PC-9 (cell line): ENCODE measurements around the gene PTGFRN. TPM values are rescaled to one million over a fixed set of nuclear protein-coding genes. Genes with fewer than 3 reads are reported as not detected.

Experiments used
- BruUV-seq: library from RNA; stranded (reverse); fragments of 400-500 nt; replicated peaks from 2 replicates; lab custom pipeline; 2021; lab: Mats Ljungman, UMichigan
- CTCF ChIA-PET: fragments of 300-600 bp; sonication (Branson Sonifier 250); formaldehyde crosslinking; loops from one replicate; lab custom pipeline; 2022; ENCODE audit warnings: antibody characterized with exemption; lab: Charles Lee
- POLR2A ChIA-PET: fragments of 300-600 bp; sonication (Branson Sonifier 250); formaldehyde crosslinking; loops from one replicate; lab custom pipeline; 2022; ENCODE audit warnings: antibody characterized with exemption; ENCODE audit not compliant: unreplicated experiment; lab: Charles Lee
- DNase-seq, 2 experiments: peaks; one replicate each; pipeline versions ENCODE4 v3.0.0 to v3.0.0-alpha.2; 2015 to 2022; ENCODE audit warnings: mixed read lengths in 1 of 2
- H2AFZ ChIP-seq: fragments of 200-600 bp; sonication (generic); 2 replicates; pipeline ENCODE4 v1.8.1; 2017; ENCODE audit warnings: antibody characterized with exemption
- H3F3A ChIP-seq: fragments of 200-600 bp; sonication (generic); 2 replicates; pipeline ENCODE4 v1.8.1; 2017; ENCODE audit warnings: antibody characterized with exemption, mild to moderate bottlenecking, low read depth; ENCODE audit not compliant: insufficient read depth
- H3K27ac ChIP-seq: fragments of 200-600 bp; sonication (generic); 2 replicates; pipeline ENCODE4 v1.6.1; 2016; ENCODE audit warnings: mixed run types
- H3K27me3 ChIP-seq: fragments of 200-600 bp; sonication (generic); 2 replicates; pipeline ENCODE4 v1.6.1; 2016; ENCODE audit warnings: low read depth, mixed run types; ENCODE audit not compliant: insufficient read depth
- H3K36me3 ChIP-seq: fragments of 200-600 bp; sonication (generic); 2 replicates; pipeline ENCODE4 v1.6.1; 2016; ENCODE audit warnings: low read depth, mixed run types
- H3K4me1 ChIP-seq: fragments of 200-600 bp; sonication (generic); replicated peaks from 2 replicates; pipeline ENCODE4 v1.6.1; 2016; ENCODE audit warnings: mixed run types; ENCODE audit not compliant: insufficient read depth
- H3K4me2 ChIP-seq: fragments of 200-600 bp; sonication (generic); 2 replicates; pipeline ENCODE4 v1.6.1; 2017; ENCODE audit warnings: mixed run types
- H3K4me3 ChIP-seq: fragments of 200-600 bp; sonication (generic); 2 replicates; pipeline ENCODE4 v1.6.1; 2016; ENCODE audit warnings: mixed run types
- H3K79me2 ChIP-seq: fragments of 200-600 bp; sonication (generic); 2 replicates; pipeline ENCODE4 v1.6.1; 2017; ENCODE audit warnings: low read depth, mixed run types
- H3K9me2 ChIP-seq: fragments of 200-600 bp; sonication (generic); 2 replicates; pipeline ENCODE4 v1.8.1; 2017; ENCODE audit warnings: mild to moderate bottlenecking; ENCODE audit not compliant: insufficient read depth
- H3K9me3 ChIP-seq: fragments of 200-600 bp; sonication (generic); 2 replicates; pipeline ENCODE4 v1.8.1; 2016; ENCODE audit warnings: low read depth; ENCODE audit not compliant: insufficient read depth
- H4K20me1 ChIP-seq: fragments of 200-600 bp; sonication (generic); 2 replicates; pipeline ENCODE4 v1.8.1; 2017; ENCODE audit not compliant: insufficient read depth
- EZH2 ChIP-seq: fragments of 200-600 bp; sonication (generic); IDR thresholded peaks from 2 replicates; pipeline ENCODE4 v1.8.0; 2017; ENCODE audit warnings: antibody characterized with exemption, low read depth
- intact Hi-C: fragments of 100-400 bp; cut with micrococcal nuclease; formaldehyde crosslinking; loops from one replicate; pipeline ENCODE4 v1.10.0; 2022; ENCODE audit not compliant: unreplicated experiment
- total RNA-seq: library from RNA; stranded (reverse); gene quantifications from 2 replicates; pipeline ENCODE4 v1.2.3, GENCODE V29; 2021
- TF ChIP-seq, protein P1 (sequence below): fragments of 200-600 bp; sonication (generic); conservative IDR thresholded peaks from 2 replicates; pipeline ENCODE4 v1.6.1; 2017; ENCODE audit warnings: mixed run types, antibody characterized with exemption, mild to moderate bottlenecking, moderate library complexity

The PTGFRN gene
- total RNA-seq, 1 experiment from 2014 or later: 87.3 TPM

DNA sequence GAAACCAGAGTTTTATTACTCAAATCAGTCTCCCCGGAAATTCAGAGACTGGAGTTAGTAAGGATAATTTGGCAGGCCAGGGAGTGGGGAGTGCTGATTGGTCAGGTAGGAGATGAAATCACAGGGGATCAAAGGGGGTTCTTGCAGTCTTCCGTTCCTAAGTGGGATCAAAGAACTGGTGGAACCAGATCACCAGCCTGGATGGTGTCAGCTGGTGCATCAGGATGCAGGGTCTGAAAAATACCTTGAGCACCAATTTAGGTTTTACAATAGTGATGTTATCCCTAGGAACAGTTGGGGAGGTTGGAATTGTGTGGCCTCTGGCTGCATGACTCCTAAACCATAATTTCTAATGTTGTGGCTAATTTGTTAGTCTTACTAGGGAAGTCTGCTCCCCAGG lies 90.4 kb downstream of the PTGFRN start:
- Histone ChIP-seq H3K79me2 (no peaks in the 10 kb centered on the region), H3K4me1 (peaks cover 21% of the 10 kb centered on the region), H3K4me2 (no peak overlapping the region), H3K4me3 (no peak overlapping the region), H3K27me3 (no peaks in the 10 kb centered on the region), H4K20me1 (no peaks in the 10 kb centered on the region), H3K36me3 (no peaks in the 10 kb centered on the region), H3K27ac (no peak overlapping the region), H2AFZ (no peak overlapping the region), H3K9me3 (no peaks in the 10 kb centered on the region), H3F3A (peaks cover 8% of the 10 kb centered on the region; the same call in 1 of the 2 replicates), H3K9me2 (no peaks in the 10 kb centered on the region)
- BruUV-seq: no TSS peak
- intact Hi-C loops: no loop called here
- ChIA-PET POLR2A (no interaction called here), CTCF (no interaction called here)
- no peak for TF ChIP-seq EZH2
- TF ChIP-seq, protein P1, sequence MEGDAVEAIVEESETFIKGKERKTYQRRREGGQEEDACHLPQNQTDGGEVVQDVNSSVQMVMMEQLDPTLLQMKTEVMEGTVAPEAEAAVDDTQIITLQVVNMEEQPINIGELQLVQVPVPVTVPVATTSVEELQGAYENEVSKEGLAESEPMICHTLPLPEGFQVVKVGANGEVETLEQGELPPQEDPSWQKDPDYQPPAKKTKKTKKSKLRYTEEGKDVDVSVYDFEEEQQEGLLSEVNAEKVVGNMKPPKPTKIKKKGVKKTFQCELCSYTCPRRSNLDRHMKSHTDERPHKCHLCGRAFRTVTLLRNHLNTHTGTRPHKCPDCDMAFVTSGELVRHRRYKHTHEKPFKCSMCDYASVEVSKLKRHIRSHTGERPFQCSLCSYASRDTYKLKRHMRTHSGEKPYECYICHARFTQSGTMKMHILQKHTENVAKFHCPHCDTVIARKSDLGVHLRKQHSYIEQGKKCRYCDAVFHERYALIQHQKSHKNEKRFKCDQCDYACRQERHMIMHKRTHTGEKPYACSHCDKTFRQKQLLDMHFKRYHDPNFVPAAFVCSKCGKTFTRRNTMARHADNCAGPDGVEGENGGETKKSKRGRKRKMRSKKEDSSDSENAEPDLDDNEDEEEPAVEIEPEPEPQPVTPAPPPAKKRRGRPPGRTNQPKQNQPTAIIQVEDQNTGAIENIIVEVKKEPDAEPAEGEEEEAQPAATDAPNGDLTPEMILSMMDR: no peak
- no peak for DNase-seq

DNA sequence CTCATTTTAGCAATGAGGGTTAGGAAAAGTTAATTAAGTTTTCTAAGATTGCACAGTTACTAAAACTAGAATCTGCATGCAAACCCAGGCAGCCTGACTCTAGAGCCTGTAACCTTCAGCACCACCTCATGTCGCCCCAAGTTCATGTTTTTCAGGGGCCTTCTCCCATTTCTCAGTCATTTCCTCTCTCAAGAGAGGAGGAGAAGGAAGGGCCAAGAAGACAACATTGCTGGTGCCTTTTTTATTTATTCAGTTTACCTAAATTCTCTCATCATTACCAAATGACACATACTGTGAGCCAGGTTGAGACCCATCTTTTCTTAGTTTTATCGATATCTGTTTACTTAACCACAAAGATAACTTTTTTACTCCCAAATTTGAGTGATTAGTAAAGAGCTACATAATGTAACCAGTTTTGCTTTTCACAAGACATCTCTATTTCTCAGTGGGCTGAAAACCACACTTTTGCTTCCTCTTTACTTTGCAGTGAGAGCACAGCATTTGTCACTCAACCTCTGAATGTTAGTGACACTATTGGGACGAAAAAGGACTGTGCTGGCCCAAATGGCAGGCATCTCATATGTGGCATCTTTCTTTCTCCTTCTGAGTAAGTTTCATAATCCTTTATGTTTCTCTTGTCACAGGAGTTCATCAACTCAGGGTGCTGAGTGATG lies 91.7 kb downstream of the PTGFRN start, which contains the start of gene CD101:
TSS of gene CD101 (plus strand) at position 507 of the 674 bp plus-strand sequence. CDS start at position 565, 58 bp downstream.
- intact Hi-C loops: no loop called here
- no TSS peak for BruUV-seq
- Histone ChIP-seq H3K4me2 (no peak within 1 kb of the TSS), H3K4me1 (peaks cover 21% of the 10 kb centered on the region), H3K79me2 (no peaks in the 10 kb centered on the region), H3K27ac (no peak within 1 kb of the TSS), H3F3A (peaks cover 8% of the 10 kb centered on the region; the same call in 1 of the 2 replicates), H3K36me3 (no peaks in the 10 kb centered on the region), H3K4me3 (no peak within 1 kb of the TSS), H3K27me3 (no peaks in the 10 kb centered on the region), H3K9me2 (no peaks in the 10 kb centered on the region), H4K20me1 (no peaks in the 10 kb centered on the region), H2AFZ (no peak within 1 kb of the TSS), H3K9me3 (no peaks in the 10 kb centered on the region)
- ChIA-PET POLR2A (no interaction called here), CTCF (no interaction called here)
- DNase-seq: no peak
- TF ChIP-seq, protein P1: no peak
- TF ChIP-seq EZH2: no peak

DNA sequence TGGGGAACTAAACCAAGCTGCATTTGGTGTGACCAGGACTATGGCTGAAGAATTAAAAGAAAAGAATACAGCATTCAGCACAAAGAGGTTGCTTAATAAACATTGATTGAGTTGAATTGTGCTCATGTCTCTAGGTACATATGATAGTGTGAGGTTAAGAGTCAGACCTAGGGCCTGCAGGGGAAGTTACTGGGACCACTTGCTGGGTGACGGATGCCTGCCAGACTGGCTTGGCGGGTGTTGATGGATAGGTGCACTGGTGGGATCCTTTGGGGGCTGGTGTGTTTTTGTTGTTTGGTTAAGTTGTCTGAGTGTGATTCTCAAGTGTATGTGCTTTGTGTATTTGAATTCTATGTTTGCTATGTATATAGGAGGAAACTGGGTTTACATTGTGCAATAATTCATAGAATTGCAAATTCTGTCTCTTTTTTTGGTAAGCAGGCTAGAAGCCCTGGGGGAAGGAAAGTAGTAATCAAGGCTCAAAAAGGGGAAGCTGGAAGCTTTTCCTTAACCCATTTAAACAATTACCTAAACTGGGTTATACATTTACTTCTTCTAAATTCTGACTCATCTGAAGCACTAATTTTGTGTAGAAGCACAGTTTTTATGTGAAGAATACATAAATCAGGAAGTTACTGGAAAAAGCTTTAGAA lies 93.6 kb downstream of the PTGFRN start:
- BruUV-seq: no TSS peak
- no peak for DNase-seq
- TF ChIP-seq, protein P1: no peak
- TF ChIP-seq EZH2: no peak
- H3K9me3 ChIP-seq: no peaks in the 10 kb centered on the region
- H3K27me3 ChIP-seq: no peaks in the 10 kb centered on the region
- no peaks in the 10 kb centered on the region for H3K79me2 ChIP-seq
- no peak overlapping the region for H3K4me2 ChIP-seq
- CTCF ChIA-PET: no interaction called here
- H3F3A ChIP-seq: 0 out of 2 replicates have a peak, but pooled peaks cover 3% of the 10 kb centered on the region
- H2AFZ ChIP-seq: no peak overlapping the region
- H3K27ac ChIP-seq: no peak overlapping the region
- no peaks in the 10 kb centered on the region for H3K9me2 ChIP-seq
- no peak overlapping the region for H3K4me3 ChIP-seq
- H3K4me1 ChIP-seq: peaks cover 22% of the 10 kb centered on the region
- no peaks in the 10 kb centered on the region for H3K36me3 ChIP-seq
- intact Hi-C loops: no loop called here
- H4K20me1 ChIP-seq: no peaks in the 10 kb centered on the region
- POLR2A ChIA-PET: no interaction called here
